NCI-H187 treated with DMSO at 0.1 percent for 48 hours (cell line): ENCODE data around the gene DDHD1.

Source experiments
- DNase-seq: peaks from one replicate; lab custom pipeline; 2025; lab: John Stamatoyannopoulos, UW

Gene DDHD1

DNA sequence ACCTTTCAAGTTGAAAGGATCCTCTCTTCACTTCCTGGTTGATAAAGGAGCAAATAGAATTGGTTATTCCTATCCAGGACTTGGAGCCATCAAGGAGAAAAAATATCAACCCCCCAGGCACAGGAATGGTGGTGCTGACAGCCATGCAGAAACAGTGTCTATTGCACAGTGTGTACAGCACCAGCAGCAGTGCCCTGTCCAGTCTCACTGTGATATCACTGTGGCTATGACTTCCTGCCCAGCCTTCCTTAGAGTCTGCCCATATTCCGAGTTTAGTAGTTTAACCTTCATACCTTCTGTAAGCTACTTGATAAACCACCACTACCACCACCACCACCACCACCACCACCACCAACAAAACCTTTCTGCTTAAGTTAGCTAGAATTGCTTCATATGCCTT lies 157.1 kb downstream of the DDHD1 start:
- no peak for DNase-seq

- DNase-seq = no peak
These were observed 160.8 kb downstream of the DDHD1 start for GRCh38 chr14:52992236-52992870.

- no peak for DNase-seq
These were observed 165.0 kb downstream of the DDHD1 start for GRCh38 chr14:52988139-52988538.

DNA sequence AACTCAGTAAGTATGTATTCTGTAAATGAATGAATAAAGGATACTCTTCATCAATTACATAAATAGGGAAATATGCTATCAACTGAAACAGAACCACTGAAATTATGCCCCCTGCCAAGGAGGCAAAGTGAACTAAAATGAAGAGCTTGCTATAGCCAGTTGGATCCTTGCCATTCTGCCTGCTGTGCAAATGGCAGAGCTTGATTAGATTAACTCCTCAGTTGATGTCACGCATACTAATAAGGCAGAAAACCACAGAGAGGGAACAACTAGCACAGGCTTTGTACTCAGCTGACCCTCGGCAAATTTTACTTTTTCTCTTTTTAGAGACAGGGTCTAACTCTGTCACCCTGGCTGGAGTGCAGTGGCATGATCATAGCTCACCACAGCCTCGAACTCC lies 165.6 kb downstream of the DDHD1 start:
- no peak for DNase-seq

DNA sequence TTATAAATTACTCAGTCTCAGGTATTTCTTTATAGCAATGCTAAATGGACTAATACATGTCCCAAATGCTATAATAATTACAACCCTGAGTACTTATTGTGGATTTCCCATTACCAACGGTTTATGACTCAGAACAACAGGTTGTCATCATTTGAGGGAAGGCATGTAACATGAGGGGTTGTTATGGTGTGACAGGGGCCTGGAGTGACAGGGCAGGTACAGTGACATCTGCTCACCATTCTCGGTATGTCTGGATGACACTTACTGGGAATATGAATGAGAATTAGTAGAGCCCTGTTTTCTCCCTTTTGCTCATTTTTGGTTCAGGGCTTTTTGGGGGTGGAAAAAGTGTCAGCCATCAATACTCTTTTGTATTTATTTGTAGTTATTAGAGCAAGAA lies 166.1 kb downstream of the DDHD1 start:
- DNase-seq = no peak
